Activated B cell treated with CpG ODN at 0.5 μM for 24 hours (primary cell): ENCODE data around the gene AIF1. TPM values are rescaled to one million over a fixed set of nuclear protein-coding genes. Genes with fewer than 3 reads are reported as not detected.

Experiments used
- ATAC-seq: fragments of 200-7000 bp; cut with Tn5 transposase; one replicate; pipeline ENCODE4 v1.10.0; 2021; ENCODE audit warnings: low read depth, mild to moderate bottlenecking, moderate library complexity
- CTCF ChIA-PET: fragments of 350-600 bp; sonication (Branson Sonifier 250); formaldehyde crosslinking; loops from one replicate; lab custom pipeline; 2021; ENCODE audit warnings: antibody characterized with exemption; lab: Charles Lee
- POLR2A ChIA-PET: fragments of 350-600 bp; sonication (Branson Sonifier 250); formaldehyde crosslinking; loops from one replicate; lab custom pipeline; 2021; ENCODE audit warnings: antibody characterized with exemption; lab: Charles Lee
- DNase-seq: peaks from one replicate; pipeline ENCODE4 v3.0.0; 2022
- H3K27ac Mint-ChIP-seq: one replicate; pipeline ENCODE4 v1.8.0; 2020; ENCODE audit warnings: mixed read lengths
- H3K27me3 Mint-ChIP-seq: one replicate; pipeline ENCODE4 v1.8.0; 2021; ENCODE audit warnings: mixed read lengths
- H3K36me3 Mint-ChIP-seq: one replicate; pipeline ENCODE4 v1.8.0; 2021; ENCODE audit warnings: low read depth, mixed read lengths
- H3K4me1 Mint-ChIP-seq: one replicate; pipeline ENCODE4 v1.8.0; 2021; ENCODE audit warnings: mixed read lengths
- H3K4me3 Mint-ChIP-seq: one replicate; pipeline ENCODE4 v1.8.0; 2020; ENCODE audit warnings: mild to moderate bottlenecking, mixed read lengths
- H3K9me3 Mint-ChIP-seq: one replicate; pipeline ENCODE4 v1.8.0; 2020; ENCODE audit warnings: mixed read lengths
- intact Hi-C: fragments of 100-400 bp; cut with micrococcal nuclease; formaldehyde crosslinking; loops from one replicate; pipeline ENCODE4 v1.15.1; 2024
- total RNA-seq: library from RNA; stranded (reverse); gene quantifications from 2 replicates; pipeline ENCODE4 v1.2.3, GENCODE V29; 2022
- TF ChIP-seq, protein P1 (sequence below): fragments of 200-600 bp; IDR thresholded peaks from one replicate; pipeline ENCODE4 v1.8.0; 2022; ENCODE audit warnings: antibody characterized with exemption, mild to moderate bottlenecking

Gene AIF1
- total RNA-seq, 1 donor from 2014 or later, result 2.0 TPM

DNA sequence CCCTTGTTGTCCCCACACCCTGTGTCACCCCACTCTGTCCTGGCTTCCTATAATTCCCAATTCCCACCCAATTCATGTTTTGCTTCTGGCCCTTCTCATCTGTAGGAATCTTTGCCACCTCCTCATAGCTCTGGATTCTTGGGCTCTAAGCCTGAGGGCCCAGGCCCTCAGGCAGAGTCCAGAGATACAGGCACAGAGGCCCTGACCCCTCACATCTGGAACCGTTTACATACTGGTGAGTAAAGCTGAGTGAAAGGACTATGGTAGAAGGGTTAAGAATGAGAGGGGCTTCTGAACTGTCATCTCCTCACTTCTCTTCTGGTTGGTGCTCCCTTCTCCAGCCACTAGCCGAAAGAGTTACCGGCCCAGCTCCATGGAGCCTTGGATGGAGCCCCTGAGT is 19.1 kb downstream of the AIF1 start:
- intact Hi-C loops, result no loop called here
- H3K4me3 Mint-ChIP-seq, result no peak overlapping the region
- ATAC-seq, result no peak
- H3K36me3 Mint-ChIP-seq, result peaks cover 94% of the 10 kb centered on the region
- no peaks in the 10 kb centered on the region for H3K4me1 Mint-ChIP-seq
- H3K9me3 Mint-ChIP-seq, result no peaks in the 10 kb centered on the region
- POLR2A ChIA-PET, result interaction anchor here (0.5 to 2.0 kb wide), 3 partner anchors 13 to 180 kb away, joined by 4 to 7 read pairs (median 6); partner anchors contain the start of gene BAG6
- no peak for DNase-seq
- CTCF ChIA-PET, result no interaction called here
- H3K27ac Mint-ChIP-seq, result peak overlapping the region; percentile 14
- TF ChIP-seq, protein P1, sequence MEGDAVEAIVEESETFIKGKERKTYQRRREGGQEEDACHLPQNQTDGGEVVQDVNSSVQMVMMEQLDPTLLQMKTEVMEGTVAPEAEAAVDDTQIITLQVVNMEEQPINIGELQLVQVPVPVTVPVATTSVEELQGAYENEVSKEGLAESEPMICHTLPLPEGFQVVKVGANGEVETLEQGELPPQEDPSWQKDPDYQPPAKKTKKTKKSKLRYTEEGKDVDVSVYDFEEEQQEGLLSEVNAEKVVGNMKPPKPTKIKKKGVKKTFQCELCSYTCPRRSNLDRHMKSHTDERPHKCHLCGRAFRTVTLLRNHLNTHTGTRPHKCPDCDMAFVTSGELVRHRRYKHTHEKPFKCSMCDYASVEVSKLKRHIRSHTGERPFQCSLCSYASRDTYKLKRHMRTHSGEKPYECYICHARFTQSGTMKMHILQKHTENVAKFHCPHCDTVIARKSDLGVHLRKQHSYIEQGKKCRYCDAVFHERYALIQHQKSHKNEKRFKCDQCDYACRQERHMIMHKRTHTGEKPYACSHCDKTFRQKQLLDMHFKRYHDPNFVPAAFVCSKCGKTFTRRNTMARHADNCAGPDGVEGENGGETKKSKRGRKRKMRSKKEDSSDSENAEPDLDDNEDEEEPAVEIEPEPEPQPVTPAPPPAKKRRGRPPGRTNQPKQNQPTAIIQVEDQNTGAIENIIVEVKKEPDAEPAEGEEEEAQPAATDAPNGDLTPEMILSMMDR, result no peak
- H3K27me3 Mint-ChIP-seq, result no peaks in the 10 kb centered on the region

DNA sequence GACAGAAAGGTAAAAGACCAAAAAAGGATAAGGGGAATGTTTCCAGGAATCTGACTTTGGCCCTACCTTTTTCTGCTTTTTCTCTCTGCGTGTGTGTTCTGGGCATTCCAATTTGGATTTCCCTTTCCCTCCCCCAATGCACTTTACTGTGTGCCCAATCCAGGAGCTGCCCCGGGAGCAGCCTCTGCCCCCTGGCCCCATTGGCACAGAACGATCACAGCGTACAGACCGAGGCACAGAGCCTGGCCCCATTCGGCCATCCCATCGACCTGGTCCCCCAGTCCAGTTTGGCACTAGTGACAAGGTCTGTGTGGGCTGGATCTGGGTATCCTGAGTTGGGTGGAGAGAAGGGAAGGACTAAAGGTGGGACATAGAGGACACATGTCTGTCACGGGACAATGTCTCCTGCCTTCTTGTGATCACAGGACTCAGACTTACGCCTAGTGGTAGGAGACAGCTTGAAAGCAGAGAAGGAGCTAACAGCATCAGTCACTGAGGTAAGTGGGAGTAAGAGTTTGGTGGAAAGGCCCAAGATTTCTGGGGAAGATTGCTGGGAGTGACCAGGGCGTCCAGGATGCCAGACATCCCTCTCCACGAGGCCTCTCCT is 20.0 kb downstream of the AIF1 start:
- DNase-seq (no peak), ATAC-seq (no peak)
- CTCF ChIA-PET, result no interaction called here
- no peaks in the 10 kb centered on the region for H3K4me1 Mint-ChIP-seq
- no peaks in the 10 kb centered on the region for H3K9me3 Mint-ChIP-seq
- H3K36me3 Mint-ChIP-seq, result peaks cover 89% of the 10 kb centered on the region
- intact Hi-C loops, result no loop called here
- no peaks in the 10 kb centered on the region for H3K27me3 Mint-ChIP-seq
- TF ChIP-seq, protein P1, result no peak
- H3K4me3 Mint-ChIP-seq, result no peak overlapping the region
- POLR2A ChIA-PET, result interaction anchor here (0.5 to 2.0 kb wide), 6 partner anchors 8 to 429 kb away, joined by 4 to 7 read pairs (median 5); partner anchors contain the start of gene BAG6
- no peak overlapping the region for H3K27ac Mint-ChIP-seq

DNA sequence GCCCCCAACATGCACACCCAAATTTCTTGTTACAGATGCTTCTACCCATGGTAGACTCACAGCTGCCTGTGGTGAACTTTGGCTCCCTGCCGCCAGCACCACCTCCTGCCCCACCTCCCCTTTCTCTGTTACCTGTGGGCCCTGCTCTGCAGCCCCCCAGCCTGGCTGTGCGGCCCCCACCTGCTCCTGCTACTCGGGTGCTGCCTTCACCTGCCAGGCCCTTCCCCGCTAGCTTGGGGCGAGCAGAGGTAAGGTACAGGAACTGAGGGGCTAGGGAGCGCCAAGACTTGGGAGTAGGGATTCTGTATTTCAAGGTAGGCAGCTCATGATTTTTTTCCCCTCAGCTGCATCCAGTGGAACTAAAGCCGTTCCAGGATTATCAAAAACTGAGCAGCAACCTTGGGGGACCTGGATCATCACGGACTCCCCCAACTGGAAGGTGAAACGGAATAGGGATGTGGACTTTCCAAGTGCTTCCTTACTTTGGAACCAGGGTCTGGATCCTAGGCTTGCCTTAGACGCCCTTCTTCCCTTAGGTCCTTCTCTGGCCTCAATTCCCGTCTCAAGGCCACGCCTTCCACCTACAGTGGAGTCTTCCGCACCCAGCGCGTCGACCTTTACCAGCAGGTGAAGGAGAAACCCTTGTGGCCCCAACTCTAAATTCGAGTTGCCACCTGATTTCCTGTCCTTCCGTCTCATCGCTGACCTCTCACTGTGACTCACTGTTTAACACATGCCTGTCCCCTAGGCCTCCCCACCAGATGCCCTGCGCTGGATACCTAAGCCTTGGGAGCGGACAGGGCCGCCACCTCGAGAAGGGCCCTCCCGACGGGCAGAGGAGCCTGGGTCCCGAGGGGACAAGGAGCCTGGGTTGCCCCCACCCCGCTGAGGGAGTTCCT is 21.9 kb downstream of the AIF1 start:
- TF ChIP-seq, protein P1, result no peak
- DNase-seq (no peak), ATAC-seq (no peak)
- no peaks in the 10 kb centered on the region for H3K9me3 Mint-ChIP-seq
- intact Hi-C loops, result no loop called here
- H3K27me3 Mint-ChIP-seq, result no peaks in the 10 kb centered on the region
- ChIA-PET CTCF (no interaction called here), POLR2A (interaction anchor here (0.7 to 1.7 kb wide), 2 partner anchors 16 to 146 kb away, joined by 4 read pairs; partner anchors contain the start of gene BAG6)
- H3K27ac Mint-ChIP-seq, result peak overlapping the region; percentile 12
- H3K36me3 Mint-ChIP-seq, result peaks cover 90% of the 10 kb centered on the region
- no peaks in the 10 kb centered on the region for H3K4me1 Mint-ChIP-seq
- H3K4me3 Mint-ChIP-seq, result no peak overlapping the region

DNA sequence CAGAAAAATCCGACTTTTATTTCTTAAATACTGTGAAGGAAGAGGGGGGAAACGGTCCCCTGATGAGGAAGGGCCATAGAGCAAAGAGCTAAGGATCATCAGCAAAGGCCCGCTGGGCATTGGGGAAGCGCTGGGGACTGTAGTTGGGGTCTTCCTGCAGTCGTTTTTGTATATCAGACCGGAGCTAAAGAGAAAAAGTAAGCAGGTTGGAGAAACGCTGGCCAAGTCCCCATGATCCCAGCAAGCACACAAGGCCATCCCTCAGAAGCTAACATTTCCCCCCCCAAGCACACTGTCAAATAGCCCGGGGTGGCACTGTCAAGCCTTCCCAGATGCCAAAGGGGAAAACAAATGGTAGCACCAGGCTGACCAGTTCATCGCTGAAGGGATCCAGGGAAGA is 24.0 kb downstream of the AIF1 start:
- DNase-seq (no peak), ATAC-seq (no peak)
- no peak overlapping the region for H3K4me3 Mint-ChIP-seq
- H3K36me3 Mint-ChIP-seq, result peaks cover 81% of the 10 kb centered on the region
- POLR2A ChIA-PET, result interaction anchor here (0.8 to 1.7 kb wide), 4 partner anchors 13 to 203 kb away, joined by 3 to 6 read pairs (median 4); partner anchors contain the start of gene BAG6
- intact Hi-C loops, result no loop called here
- no peaks in the 10 kb centered on the region for H3K27me3 Mint-ChIP-seq
- TF ChIP-seq, protein P1, result no peak
- CTCF ChIA-PET, result interaction anchor here (1.5 kb wide), 1 partner anchor 88 kb away, joined by 3 read pairs; no protein-coding TSS in a partner anchor
- no peak overlapping the region for H3K27ac Mint-ChIP-seq
- H3K9me3 Mint-ChIP-seq, result no peaks in the 10 kb centered on the region
- no peaks in the 10 kb centered on the region for H3K4me1 Mint-ChIP-seq

DNA sequence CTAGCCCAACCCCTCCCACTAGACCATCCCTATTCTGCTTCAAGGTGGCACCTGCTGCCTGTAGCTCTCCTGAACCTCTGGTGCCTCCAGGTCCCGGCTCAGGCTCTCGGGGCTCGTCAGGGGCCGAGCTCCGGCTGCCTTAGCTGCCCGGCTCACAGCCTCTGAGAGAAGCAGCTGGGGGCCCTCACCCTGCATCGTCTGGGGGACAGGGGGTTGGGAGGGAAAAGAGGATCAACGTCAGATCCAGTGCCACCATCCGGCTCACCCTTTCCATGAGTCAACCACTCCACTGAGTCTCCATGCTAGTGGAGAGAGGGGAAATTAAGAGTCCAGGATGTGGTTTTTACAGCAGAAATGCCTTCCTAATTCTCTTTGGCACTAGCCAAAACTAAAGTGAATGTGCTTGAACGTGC is 24.4 kb downstream of the AIF1 start:
- ChIA-PET POLR2A (interaction anchor here (1.2 to 1.7 kb wide), 2 partner anchors 18 to 203 kb away, joined by 3 to 6 read pairs; no protein-coding TSS in a partner anchor), CTCF (no interaction called here)
- Mint-ChIP-seq H3K36me3 (peaks cover 80% of the 10 kb centered on the region), H3K4me1 (no peaks in the 10 kb centered on the region), H3K27ac (no peak overlapping the region), H3K4me3 (no peak overlapping the region), H3K9me3 (no peaks in the 10 kb centered on the region), H3K27me3 (no peaks in the 10 kb centered on the region)
- ATAC-seq (no peak), DNase-seq (no peak)
- TF ChIP-seq, protein P1, result no peak
- intact Hi-C loops, result no loop called here
